Activated CD8-positive, alpha-beta memory T cell treated with anti-CD3 and anti-CD28 coated beads, Interleukin-2, amount 10 ng/mL, durations not matched to agents 7 days and 5 days (primary cell): ENCODE measurements around the gene RFX8. TPM values are rescaled to one million over a fixed set of nuclear protein-coding genes. Genes with fewer than 3 reads are reported as not detected.

ENCODE experiments used
- ATAC-seq: fragments of 150-1000 bp; cut with Tn5 transposase; one replicate; pipeline ENCODE4 v1.10.0; 2021; ENCODE audit warnings: moderate library complexity
- CTCF ChIA-PET: fragments of 350-600 bp; sonication (Branson Sonifier 250); formaldehyde crosslinking; loops from one replicate; lab custom pipeline; 2021; ENCODE audit warnings: antibody characterized with exemption; lab: Charles Lee
- DNase-seq: peaks from one replicate; pipeline ENCODE4 v3.0.0-alpha.2; 2020
- H3K27ac Mint-ChIP-seq: one replicate; pipeline ENCODE4 v1.8.0; 2021; ENCODE audit warnings: mild to moderate bottlenecking, mixed read lengths
- H3K27me3 Mint-ChIP-seq: one replicate; pipeline ENCODE4 v1.8.0; 2021; ENCODE audit warnings: mixed read lengths
- H3K36me3 Mint-ChIP-seq: one replicate; pipeline ENCODE4 v1.8.0; 2021; ENCODE audit warnings: mild to moderate bottlenecking, mixed read lengths
- H3K4me1 Mint-ChIP-seq: one replicate; pipeline ENCODE4 v1.8.0; 2021; ENCODE audit warnings: mixed read lengths
- H3K4me3 Mint-ChIP-seq: one replicate; pipeline ENCODE4 v1.8.0; 2021; ENCODE audit warnings: mild to moderate bottlenecking, moderate library complexity, mixed read lengths
- H3K9me3 Mint-ChIP-seq: one replicate; pipeline ENCODE4 v1.8.0; 2022; ENCODE audit warnings: low read depth, mixed read lengths
- total RNA-seq, 2 experiments: library from RNA; stranded (reverse); gene quantifications; one replicate each; pipeline ENCODE4 v1.2.3, GENCODE V29; 2021

Gene RFX8
- total RNA-seq, 2 experiments from 2014 or later = 1.0 to 2.3 TPM

DNA sequence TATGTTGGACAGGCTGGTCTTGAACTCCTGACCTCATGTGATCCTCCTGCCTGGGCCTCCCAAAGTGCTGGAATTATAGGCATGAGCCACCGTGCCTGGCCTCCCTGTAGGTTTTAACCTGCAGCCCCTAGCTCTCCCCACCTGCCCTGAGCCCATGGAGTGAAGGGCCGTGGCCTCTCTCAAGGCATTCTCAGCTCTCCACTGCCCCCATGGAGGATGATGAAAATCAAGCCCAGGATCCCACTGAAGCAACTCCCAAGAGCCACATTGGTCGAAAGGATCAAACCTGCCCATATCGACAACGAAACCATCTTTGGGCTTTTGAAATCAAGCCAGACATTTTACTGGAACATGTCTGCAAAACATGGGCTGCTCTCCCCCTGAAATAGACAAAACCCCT lies 65.2 kb downstream of the RFX8 start:
- DNase-seq = no peak
- CTCF ChIA-PET = interaction anchor here (1.1 to 1.6 kb wide), 3 partner anchors 9 to 68 kb away, joined by 3 to 5 read pairs (median 3); no protein-coding TSS in a partner anchor
- no peaks in the 10 kb centered on the region for H3K36me3 Mint-ChIP-seq
- no peaks in the 10 kb centered on the region for H3K4me1 Mint-ChIP-seq
- peaks cover 12% of the 10 kb centered on the region for H3K27me3 Mint-ChIP-seq
- H3K4me3 Mint-ChIP-seq = no peak overlapping the region
- H3K27ac Mint-ChIP-seq = no peak overlapping the region
- ATAC-seq = no peak
- H3K9me3 Mint-ChIP-seq = peaks cover under 1% of the 10 kb centered on the region

DNA sequence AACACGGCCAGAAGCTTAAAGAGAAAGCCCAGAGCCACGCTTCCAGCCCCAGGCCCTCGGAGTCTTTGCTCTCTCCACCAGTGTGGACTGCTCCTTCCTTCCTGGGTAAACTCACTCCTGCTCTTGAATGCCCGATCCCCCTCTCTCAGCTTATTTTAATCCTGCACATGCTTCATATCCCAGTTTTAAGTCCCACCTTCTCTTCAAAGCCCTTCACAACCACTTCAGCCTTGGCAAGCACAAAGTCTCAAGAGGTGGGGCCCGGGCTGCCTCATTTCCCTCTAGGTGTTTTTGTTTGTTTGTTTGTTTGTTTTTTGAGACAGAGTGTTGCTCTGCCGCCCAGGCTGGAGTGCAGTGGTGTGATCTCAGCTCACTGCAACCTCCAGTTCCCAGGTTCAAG lies 66.0 kb downstream of the RFX8 start:
- DNase-seq = no peak
- H3K9me3 Mint-ChIP-seq = no peaks in the 10 kb centered on the region
- CTCF ChIA-PET = interaction anchor here (0.6 to 1.6 kb wide), 3 partner anchors 10 to 67 kb away, joined by 3 to 5 read pairs (median 3); no protein-coding TSS in a partner anchor
- no peak overlapping the region for H3K4me3 Mint-ChIP-seq
- ATAC-seq = no peak
- H3K27ac Mint-ChIP-seq = no peak overlapping the region
- H3K27me3 Mint-ChIP-seq = peaks cover 14% of the 10 kb centered on the region
- no peaks in the 10 kb centered on the region for H3K36me3 Mint-ChIP-seq
- no peaks in the 10 kb centered on the region for H3K4me1 Mint-ChIP-seq

DNA sequence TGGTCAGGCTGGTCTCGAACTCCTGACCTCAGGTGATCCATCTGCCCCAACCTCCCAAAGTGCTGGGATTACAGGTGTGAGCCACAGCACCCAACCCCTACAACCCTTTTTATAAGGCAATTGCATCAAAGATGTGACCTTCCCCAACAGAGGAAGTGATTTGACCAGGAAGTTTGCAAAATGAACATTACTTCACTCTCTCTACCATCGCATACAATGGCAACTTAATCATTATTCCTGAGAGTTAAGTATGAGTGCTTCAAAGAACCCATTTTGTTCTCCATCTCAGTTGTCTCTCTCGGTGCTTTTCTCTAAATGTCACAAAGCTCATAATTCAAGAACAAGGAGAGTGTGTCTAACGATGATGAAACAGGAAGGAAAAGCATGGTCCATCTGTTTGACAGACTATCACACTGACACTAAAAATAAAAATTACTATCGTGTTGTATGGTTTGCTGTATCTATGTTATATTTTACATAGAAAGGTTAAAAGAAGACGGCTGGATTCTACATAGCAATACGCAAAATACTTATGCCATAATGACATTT lies 69.5 kb downstream of the RFX8 start:
- Mint-ChIP-seq H3K4me1 (peaks cover 5% of the 10 kb centered on the region), H3K4me3 (no peak overlapping the region), H3K36me3 (no peaks in the 10 kb centered on the region), H3K27ac (no peak overlapping the region), H3K9me3 (no peaks in the 10 kb centered on the region), H3K27me3 (peaks cover 42% of the 10 kb centered on the region)
- no peak for ATAC-seq
- no peak for DNase-seq
- CTCF ChIA-PET = no interaction called here

DNA sequence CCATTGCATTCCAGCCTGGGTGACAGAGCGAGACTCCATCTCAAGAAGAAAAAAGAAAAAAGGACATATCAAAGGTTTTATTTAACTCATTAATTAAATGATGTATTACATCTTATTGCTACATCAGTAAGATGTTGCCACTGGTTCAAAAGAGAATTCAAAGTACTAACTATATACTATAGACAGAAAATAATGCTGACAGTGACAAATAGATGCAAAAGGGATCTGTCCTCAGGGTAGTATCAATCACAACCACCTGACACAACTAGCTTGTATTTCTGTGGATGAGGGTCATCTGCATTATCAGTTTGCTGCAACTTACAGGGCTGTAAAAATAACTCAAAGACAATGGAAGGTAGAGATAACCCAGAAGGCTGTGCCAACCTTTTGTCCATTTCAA lies 71.2 kb downstream of the RFX8 start:
- ATAC-seq (no peak), DNase-seq (no peak)
- Mint-ChIP-seq H3K27me3 (peaks cover 52% of the 10 kb centered on the region), H3K4me1 (peaks cover 5% of the 10 kb centered on the region), H3K27ac (no peak overlapping the region), H3K36me3 (no peaks in the 10 kb centered on the region), H3K4me3 (no peak overlapping the region), H3K9me3 (no peaks in the 10 kb centered on the region)
- CTCF ChIA-PET = interaction anchor here (2.2 kb wide), 1 partner anchor 15 kb away, joined by 7 read pairs; no protein-coding TSS in a partner anchor

DNA sequence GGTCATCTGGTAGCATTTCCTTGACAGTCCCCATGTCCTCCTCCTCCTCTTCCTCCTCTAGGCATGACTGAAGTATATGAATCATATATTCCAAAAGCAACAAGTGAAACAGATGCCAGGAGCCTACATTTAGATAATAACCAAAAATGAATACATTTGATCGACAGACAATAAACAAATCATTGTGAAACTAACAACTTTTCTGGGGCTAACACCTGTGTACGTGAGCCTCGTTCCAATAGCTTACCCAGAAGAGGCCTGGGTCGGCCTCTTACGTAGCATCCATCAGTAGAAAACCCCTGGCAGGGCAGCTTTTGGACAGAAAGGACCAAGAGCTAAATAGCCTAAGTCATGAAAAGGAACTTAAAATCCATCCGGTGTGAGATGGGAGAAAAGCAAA lies 72.3 kb downstream of the RFX8 start:
- DNase-seq (no peak), ATAC-seq (peak; percentile 36)
- Mint-ChIP-seq H3K27ac (no peak overlapping the region), H3K4me3 (no peak overlapping the region), H3K36me3 (no peaks in the 10 kb centered on the region), H3K4me1 (peaks cover 13% of the 10 kb centered on the region), H3K27me3 (peaks cover 61% of the 10 kb centered on the region), H3K9me3 (no peaks in the 10 kb centered on the region)
- CTCF ChIA-PET = interaction anchor here (2.2 kb wide), 1 partner anchor 16 kb away, joined by 7 read pairs; no protein-coding TSS in a partner anchor

DNA sequence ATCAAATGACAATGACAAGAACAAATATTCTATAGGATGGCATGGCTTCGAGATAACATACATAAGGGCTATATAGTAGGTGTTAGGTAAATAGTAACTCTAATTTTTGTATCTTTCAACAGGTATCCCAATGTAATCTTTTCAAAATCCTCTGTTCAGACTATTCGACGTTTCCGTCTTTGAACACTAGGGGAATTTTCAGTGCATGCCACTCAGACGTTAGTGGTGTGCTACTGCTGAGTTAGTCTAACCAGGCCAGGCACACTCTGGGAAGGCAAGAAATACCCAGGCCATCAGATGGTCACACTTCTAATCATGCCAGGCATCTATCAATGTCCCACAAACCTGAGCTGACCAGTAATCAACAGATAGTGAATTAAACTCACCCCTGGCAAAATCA lies 73.0 kb downstream of the RFX8 start:
- H3K4me3 Mint-ChIP-seq = no peak overlapping the region
- H3K9me3 Mint-ChIP-seq = no peaks in the 10 kb centered on the region
- no peak overlapping the region for H3K27ac Mint-ChIP-seq
- peaks cover 66% of the 10 kb centered on the region for H3K27me3 Mint-ChIP-seq
- ATAC-seq (no peak), DNase-seq (no peak)
- peaks cover 13% of the 10 kb centered on the region for H3K4me1 Mint-ChIP-seq
- CTCF ChIA-PET = no interaction called here
- no peaks in the 10 kb centered on the region for H3K36me3 Mint-ChIP-seq

DNA sequence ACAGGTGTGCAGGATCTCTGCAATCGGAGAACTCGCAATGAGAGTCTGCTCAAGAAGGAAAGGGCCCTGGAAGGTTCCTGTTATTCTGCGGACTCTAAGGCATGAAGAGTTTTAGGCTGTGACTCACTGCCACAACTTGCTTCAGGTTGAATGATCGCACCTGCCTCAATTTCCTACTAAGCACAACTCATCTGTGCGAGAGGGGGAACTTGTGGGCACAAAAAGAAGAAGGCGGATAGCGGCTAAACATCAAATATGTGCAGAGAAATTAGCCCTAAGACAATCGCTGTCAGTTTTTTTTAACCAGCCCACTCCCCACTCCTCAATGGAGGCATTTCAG lies 73.6 kb downstream of the RFX8 start:
- no peak overlapping the region for H3K27ac Mint-ChIP-seq
- CTCF ChIA-PET = interaction anchor here (1.2 kb wide), 1 partner anchor 59 kb away, joined by 4 read pairs; no protein-coding TSS in a partner anchor
- H3K9me3 Mint-ChIP-seq = no peaks in the 10 kb centered on the region
- peaks cover 13% of the 10 kb centered on the region for H3K4me1 Mint-ChIP-seq
- no peak for DNase-seq
- H3K36me3 Mint-ChIP-seq = no peaks in the 10 kb centered on the region
- no peak overlapping the region for H3K4me3 Mint-ChIP-seq
- peaks cover 69% of the 10 kb centered on the region for H3K27me3 Mint-ChIP-seq
- ATAC-seq = no peak

DNA sequence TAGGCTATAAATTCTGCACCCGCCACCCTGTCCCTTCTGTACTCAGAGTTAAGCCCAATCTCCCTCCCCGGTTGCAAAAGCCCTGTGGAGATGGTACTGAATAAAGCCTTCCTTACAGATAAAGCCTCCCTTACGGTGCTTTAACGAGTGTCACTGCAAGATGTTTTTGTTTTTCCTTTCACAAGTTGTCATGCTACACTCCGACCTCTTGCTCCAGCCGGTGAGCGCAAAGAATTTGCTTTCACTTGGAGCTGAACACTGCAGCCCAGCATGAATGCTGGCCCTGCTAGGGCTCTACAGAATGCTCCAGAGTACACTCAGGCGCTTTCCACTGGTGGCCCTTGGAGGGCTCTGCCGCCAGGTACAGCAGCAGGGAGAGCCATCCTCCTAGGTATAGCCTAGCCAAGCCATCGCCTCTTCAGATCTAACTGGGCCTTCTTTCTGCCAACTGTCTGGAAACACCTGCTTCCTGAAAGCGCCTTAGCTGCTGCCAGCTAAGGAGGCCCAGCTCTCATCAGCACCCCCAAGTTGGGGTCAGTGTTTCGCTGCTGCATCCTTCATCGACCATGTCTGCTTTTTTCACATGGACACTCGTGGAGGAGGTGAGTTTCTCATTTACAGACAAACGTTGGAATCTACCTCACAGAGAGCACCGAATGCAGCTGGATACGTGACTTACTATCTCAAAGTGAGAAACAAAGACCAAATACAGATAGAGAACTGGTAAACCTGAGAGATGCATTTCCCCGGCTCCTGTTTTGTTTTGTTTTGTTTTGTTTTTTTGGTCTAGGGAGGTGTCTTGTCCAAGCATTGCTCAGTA lies 74.2 kb downstream of the RFX8 start:
- Mint-ChIP-seq H3K27me3 (peaks cover 72% of the 10 kb centered on the region), H3K36me3 (no peaks in the 10 kb centered on the region), H3K9me3 (no peaks in the 10 kb centered on the region), H3K27ac (no peak overlapping the region), H3K4me3 (no peak overlapping the region), H3K4me1 (peaks cover 16% of the 10 kb centered on the region)
- CTCF ChIA-PET = interaction anchor here (0.5 to 3.6 kb wide), 3 partner anchors 13 to 82 kb away, joined by 3 to 19 read pairs (median 4); partner anchors contain the start of gene CREG2
- ATAC-seq (no peak), DNase-seq (no peak)

DNA sequence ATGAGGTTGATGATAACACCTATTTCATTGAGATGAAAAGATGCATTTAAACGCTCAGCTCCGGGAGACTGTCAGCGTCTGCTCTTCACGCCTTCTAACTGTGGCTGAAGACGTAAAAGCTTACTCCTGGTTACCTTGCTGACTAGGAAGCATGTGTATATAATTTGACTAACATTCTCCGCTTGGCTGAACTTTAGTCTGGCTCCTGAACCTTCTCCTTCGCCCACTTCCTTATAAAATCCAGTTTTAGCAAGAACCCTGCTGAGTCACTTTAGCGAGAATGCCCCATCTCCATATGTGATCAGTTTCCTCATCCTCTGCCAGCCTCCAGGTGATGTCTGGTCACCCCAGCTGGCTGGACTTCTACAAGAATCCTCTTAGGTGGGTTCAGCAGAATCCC lies 74.9 kb downstream of the RFX8 start:
- peaks cover 16% of the 10 kb centered on the region for H3K4me1 Mint-ChIP-seq
- ATAC-seq (no peak), DNase-seq (no peak)
- CTCF ChIA-PET = interaction anchor here (0.5 to 3.6 kb wide), 2 partner anchors 12 to 81 kb away, joined by 3 to 19 read pairs; partner anchors contain the start of gene CREG2
- H3K4me3 Mint-ChIP-seq = no peak overlapping the region
- H3K9me3 Mint-ChIP-seq = no peaks in the 10 kb centered on the region
- H3K36me3 Mint-ChIP-seq = no peaks in the 10 kb centered on the region
- H3K27me3 Mint-ChIP-seq = peaks cover 71% of the 10 kb centered on the region
- H3K27ac Mint-ChIP-seq = no peak overlapping the region

DNA sequence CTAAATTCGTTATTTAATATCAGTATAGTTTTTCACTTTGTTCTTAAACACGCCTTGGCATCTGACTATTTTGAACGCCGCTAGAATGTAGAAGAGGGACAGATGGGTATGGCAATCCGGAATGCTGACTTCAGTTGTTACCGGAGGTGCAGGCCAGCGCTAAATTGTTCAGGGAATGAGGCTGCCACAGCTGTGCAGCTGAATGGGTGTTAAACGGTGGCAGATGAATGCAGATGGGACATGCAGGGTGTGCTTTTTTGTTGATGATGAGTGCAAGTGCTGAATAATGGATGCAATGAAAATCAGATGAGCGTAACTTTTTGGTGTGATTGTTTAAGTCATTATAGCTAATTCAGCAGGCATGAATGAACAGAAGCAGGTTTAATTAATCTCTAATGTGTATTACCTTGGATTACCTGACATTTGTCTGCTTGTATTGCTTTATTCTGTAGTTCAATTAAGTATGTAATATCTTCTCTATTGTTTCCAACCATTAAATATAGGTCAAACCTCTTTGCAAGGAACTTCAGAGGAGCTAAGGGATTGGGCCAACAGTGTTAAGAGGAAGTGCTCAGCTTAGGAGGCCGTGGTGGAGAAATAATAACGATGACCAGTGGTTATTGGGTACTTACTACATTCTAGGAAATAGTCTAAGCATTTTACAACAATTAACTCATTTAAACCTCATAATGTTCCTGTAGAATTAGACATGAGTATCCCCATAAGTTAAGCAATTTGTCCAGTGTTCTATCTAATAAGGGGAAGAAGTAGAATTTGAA lies 75.7 kb downstream of the RFX8 start:
- Mint-ChIP-seq H3K27me3 (peaks cover 73% of the 10 kb centered on the region), H3K9me3 (no peaks in the 10 kb centered on the region)

DNA sequence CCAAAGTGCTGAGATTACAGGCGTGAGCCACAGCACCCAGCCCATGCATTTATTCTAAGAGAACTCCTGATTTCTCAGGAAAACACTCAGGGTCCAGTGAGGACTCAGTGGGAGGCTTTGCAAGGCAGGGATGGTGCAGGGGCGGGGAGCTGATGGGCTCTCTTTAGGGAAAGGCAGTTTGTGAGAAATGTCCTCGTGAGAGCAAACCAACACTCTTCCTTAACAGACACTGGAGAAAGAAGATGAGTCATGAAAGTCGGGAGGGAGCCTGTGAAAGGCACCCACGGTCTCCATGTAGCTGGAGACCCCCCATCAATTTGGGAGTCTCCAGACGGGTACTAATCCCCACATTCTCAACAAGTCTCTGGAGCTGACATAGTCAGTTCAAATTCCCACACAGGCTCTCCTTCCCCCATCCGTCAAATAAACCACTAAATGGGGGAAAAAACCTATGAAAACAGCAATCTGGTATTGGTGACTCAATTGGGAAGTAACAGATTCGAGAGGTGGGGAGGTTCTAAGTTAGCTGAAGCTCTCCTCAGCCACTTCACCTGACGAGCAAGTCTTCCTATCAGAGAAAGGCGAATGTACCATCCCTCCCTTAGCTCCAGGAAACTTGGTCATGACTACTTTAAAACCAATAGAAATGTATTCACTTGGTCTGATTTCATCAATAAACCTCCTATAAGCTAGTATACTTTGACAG lies 76.6 kb downstream of the RFX8 start:
- no peak for DNase-seq
- ATAC-seq = peak; percentile 42
- CTCF ChIA-PET = interaction anchor here (1.9 to 3.6 kb wide), 2 partner anchors 11 to 57 kb away, joined by 6 to 19 read pairs; partner anchors contain the start of gene CREG2
- Mint-ChIP-seq H3K36me3 (no peaks in the 10 kb centered on the region), H3K27me3 (peaks cover 70% of the 10 kb centered on the region), H3K4me1 (peaks cover 16% of the 10 kb centered on the region), H3K4me3 (no peak overlapping the region), H3K27ac (no peak overlapping the region), H3K9me3 (no peaks in the 10 kb centered on the region)

More for the DNA sequence above, 75.7 kb downstream of the RFX8 start:
- Mint-ChIP-seq H3K36me3 (no peaks in the 10 kb centered on the region), H3K27ac (no peak overlapping the region), H3K4me3 (no peak overlapping the region), H3K4me1 (peaks cover 16% of the 10 kb centered on the region)
- ATAC-seq = no peak
- CTCF ChIA-PET = interaction anchor here (1.9 to 3.6 kb wide), 2 partner anchors 12 to 58 kb away, joined by 6 to 19 read pairs; partner anchors contain the start of gene CREG2
- DNase-seq = no peak

DNA sequence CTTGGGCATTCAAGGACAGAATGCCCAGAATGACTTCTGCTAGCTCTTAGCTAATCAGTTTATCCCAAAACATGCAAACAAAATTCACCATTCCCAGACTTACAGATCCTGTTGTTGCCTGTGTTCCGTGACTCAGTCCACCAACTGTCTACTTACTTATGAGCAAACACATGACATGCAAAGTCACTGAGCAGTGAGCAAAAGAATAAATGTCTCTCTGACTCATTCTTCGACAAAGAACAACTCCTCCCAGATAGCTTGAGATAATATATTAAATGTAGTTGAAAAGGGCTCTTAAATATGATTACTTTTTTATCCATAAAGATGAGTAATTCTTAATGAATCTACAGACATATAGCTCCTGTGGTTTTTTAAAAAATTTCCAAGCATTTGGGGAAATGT lies 78.6 kb downstream of the RFX8 start:
- Mint-ChIP-seq H3K4me1 (peaks cover 11% of the 10 kb centered on the region), H3K27me3 (peaks cover 66% of the 10 kb centered on the region), H3K4me3 (no peak overlapping the region), H3K36me3 (no peaks in the 10 kb centered on the region), H3K9me3 (no peaks in the 10 kb centered on the region), H3K27ac (no peak overlapping the region)
- ATAC-seq (no peak), DNase-seq (no peak)
- CTCF ChIA-PET = no interaction called here
